GM18870 (cell line): ENCODE measurements around the gene RTP5.

ENCODE experiments used
- ATAC-seq: cut with Tn5 transposase; IDR thresholded peaks from one replicate; pipeline ENCODE4 v1.9.1; 2021; ENCODE audit warnings: moderate library complexity; ENCODE audit not compliant: unreplicated experiment

Gene RTP5

GRCh38 chr2:241857041-241857541 lies 12.4 kb upstream of the RTP5 start:
- ATAC-seq: no peak

GRCh38 chr2:241857572-241858121 lies 11.9 kb upstream of the RTP5 start:
- no peak for ATAC-seq

GRCh38 chr2:241858206-241859016 lies 11.1 kb upstream of the RTP5 start, which contains the start of gene PDCD1:
Gene PDCD1, minus strand, starts transcription at chr2:241858894. Its CDS starts 56 bp downstream, at chr2:241858838.
- no peak for ATAC-seq

GRCh38 chr2:241859017-241859435 lies 10.5 kb upstream of the RTP5 start:
- peak; percentile 3 for ATAC-seq

GRCh38 chr2:241859436-241860183 lies 9.9 kb upstream of the RTP5 start:
- peak; percentile 61 for ATAC-seq

GRCh38 chr2:241860184-241861078 lies 9.1 kb upstream of the RTP5 start:
- no peak for ATAC-seq

GRCh38 chr2:241861264-241861663 lies 8.3 kb upstream of the RTP5 start:
- ATAC-seq: no peak

- no peak for ATAC-seq
Observed at GRCh38 chr2:241862093-241862492, 7.4 kb upstream of the RTP5 start.

- ATAC-seq: no peak
Observed at GRCh38 chr2:241862775-241863535, 6.6 kb upstream of the RTP5 start.

GRCh38 chr2:241863536-241863954 lies 6.0 kb upstream of the RTP5 start:
- no peak for ATAC-seq

GRCh38 chr2:241864168-241864849 lies 5.2 kb upstream of the RTP5 start:
- no peak for ATAC-seq

GRCh38 chr2:241864850-241865213 lies 4.7 kb upstream of the RTP5 start:
- ATAC-seq: no peak

GRCh38 chr2:241865416-241865956 lies 4.0 kb upstream of the RTP5 start:
- ATAC-seq: no peak

GRCh38 chr2:241865957-241866789 lies 3.4 kb upstream of the RTP5 start:
- no peak for ATAC-seq

GRCh38 chr2:241866790-241867645 lies 2.5 kb upstream of the RTP5 start:
- no peak for ATAC-seq

- no peak for ATAC-seq
Observed at GRCh38 chr2:241867776-241868420, 1.6 kb upstream of the RTP5 start.

GRCh38 chr2:241868661-241869081 lies 858 bp upstream of the RTP5 start:
- no peak for ATAC-seq
